ENCODE measurements around the gene SPSB1.

DNA sequence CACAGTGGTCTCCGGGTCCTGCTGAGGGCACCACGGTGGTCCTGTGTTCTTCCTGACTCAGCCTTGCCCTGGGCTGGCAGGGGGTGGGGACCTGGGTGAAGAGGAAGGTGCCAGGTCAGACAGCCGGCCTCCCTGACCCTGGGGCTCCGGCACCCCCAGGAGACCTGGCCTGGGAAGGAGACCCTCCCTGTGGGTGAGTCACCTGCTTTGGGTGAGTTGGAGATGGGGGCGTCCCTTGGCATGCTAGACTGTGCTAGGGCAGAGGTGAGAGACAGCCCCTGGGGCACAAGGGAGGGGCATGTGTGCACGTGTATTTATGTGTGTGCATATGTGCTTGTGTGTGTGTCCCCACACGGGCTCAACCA, 23.4 kb downstream of the SPSB1 start:
- TF ChIP-seq SMC3 (IDR thresholded peaks at IDR 0.05; ENCODE audit: low read depth, low read length): no peak
- TF ChIP-seq MAZ (IDR thresholded peaks at IDR 0.05; ENCODE audit: borderline replicate concordance, low read depth, low read length): no peak
- TF ChIP-seq, protein P1, sequence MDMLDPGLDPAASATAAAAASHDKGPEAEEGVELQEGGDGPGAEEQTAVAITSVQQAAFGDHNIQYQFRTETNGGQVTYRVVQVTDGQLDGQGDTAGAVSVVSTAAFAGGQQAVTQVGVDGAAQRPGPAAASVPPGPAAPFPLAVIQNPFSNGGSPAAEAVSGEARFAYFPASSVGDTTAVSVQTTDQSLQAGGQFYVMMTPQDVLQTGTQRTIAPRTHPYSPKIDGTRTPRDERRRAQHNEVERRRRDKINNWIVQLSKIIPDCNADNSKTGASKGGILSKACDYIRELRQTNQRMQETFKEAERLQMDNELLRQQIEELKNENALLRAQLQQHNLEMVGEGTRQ (IDR thresholded peaks at IDR 0.05; ENCODE audit: low read depth, low read length): no peak
- TF ChIP-seq, protein P2, sequence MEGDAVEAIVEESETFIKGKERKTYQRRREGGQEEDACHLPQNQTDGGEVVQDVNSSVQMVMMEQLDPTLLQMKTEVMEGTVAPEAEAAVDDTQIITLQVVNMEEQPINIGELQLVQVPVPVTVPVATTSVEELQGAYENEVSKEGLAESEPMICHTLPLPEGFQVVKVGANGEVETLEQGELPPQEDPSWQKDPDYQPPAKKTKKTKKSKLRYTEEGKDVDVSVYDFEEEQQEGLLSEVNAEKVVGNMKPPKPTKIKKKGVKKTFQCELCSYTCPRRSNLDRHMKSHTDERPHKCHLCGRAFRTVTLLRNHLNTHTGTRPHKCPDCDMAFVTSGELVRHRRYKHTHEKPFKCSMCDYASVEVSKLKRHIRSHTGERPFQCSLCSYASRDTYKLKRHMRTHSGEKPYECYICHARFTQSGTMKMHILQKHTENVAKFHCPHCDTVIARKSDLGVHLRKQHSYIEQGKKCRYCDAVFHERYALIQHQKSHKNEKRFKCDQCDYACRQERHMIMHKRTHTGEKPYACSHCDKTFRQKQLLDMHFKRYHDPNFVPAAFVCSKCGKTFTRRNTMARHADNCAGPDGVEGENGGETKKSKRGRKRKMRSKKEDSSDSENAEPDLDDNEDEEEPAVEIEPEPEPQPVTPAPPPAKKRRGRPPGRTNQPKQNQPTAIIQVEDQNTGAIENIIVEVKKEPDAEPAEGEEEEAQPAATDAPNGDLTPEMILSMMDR (conservative IDR thresholded peaks at IDR 0.05; ENCODE audit: low read depth, low read length): no peak
- peak; percentile 42; the same call in 1 of the 2 replicates for TF ChIP-seq POLR2A (IDR thresholded peaks at IDR 0.05; ENCODE audit: low read depth, low read length)
- TF ChIP-seq BHLHE40 (IDR thresholded peaks at IDR 0.05; ENCODE audit: low read depth, low read length): no peak
- no peak for TF ChIP-seq RAD21 (IDR thresholded peaks at IDR 0.05; ENCODE audit: low read length)
- no peak for TF ChIP-seq RFX5 (IDR thresholded peaks at IDR 0.05; ENCODE audit: low read depth, low read length)
- TF ChIP-seq MXI1 (IDR thresholded peaks at IDR 0.05; ENCODE audit: borderline replicate concordance, low read depth, low read length): no peak
- no peak for TF ChIP-seq MAFK (IDR thresholded peaks at IDR 0.05; ENCODE audit: low read depth, low read length)

Data from IMR-90 (cell line).